AG09319 (cell line): ENCODE data around the gene CIB2.
"Not testable (repeated sequence)": the region's sequence is repeated elsewhere in the genome, so short reads cannot be mapped to it uniquely, and the experiment has no call there.

Source experiments
- DNase-seq: peaks from one replicate; pipeline ENCODE4 v3.0.0-alpha.2; 2010; ENCODE audit warnings: low read depth; ENCODE audit errors: extremely low read depth
- CTCF ChIP-seq: IDR thresholded peaks from 2 replicates; pipeline ENCODE4 v1.5.1; 2011; ENCODE audit warnings: low read depth, mild to moderate bottlenecking, inconsistent platforms, low read length, moderate library complexity

The CIB2 gene

GRCh38 chr15:78157203-78157602 lies 26.0 kb upstream of the CIB2 start:
- DNase-seq: no peak
- TF ChIP-seq CTCF: no peak

- DNase-seq: no peak
- TF ChIP-seq CTCF: no peak
Measured at GRCh38 chr15:78156653-78157052, 25.4 kb upstream of the CIB2 start.

- no peak for DNase-seq
- no peak for TF ChIP-seq CTCF
Measured at GRCh38 chr15:78155355-78155939, 24.2 kb upstream of the CIB2 start.

GRCh38 chr15:78154955-78155354 lies 23.7 kb upstream of the CIB2 start:
- no peak for TF ChIP-seq CTCF
- no peak for DNase-seq

GRCh38 chr15:78151075-78151474 lies 19.8 kb upstream of the CIB2 start:
- not testable (repeated sequence) for DNase-seq

GRCh38 chr15:78149805-78150751 lies 18.8 kb upstream of the CIB2 start:
- no peak for DNase-seq

GRCh38 chr15:78149068-78149804 lies 18.0 kb upstream of the CIB2 start, which contains the start of gene IDH3A:
TSS of gene IDH3A (plus strand) at chr15:78149362. CDS start at chr15:78149404, 42 bp downstream.
- peak; percentile 90 for DNase-seq
- no peak for TF ChIP-seq CTCF

More at GRCh38 chr15:78149805-78150751, 18.8 kb upstream of the CIB2 start:
- TF ChIP-seq CTCF: no peak
